Stomach (tissue), 9 donors: ENCODE results near the gene ETS1. TPM values are rescaled to one million over a fixed set of nuclear protein-coding genes. Genes with fewer than 3 reads are reported as not detected.

Experiments
- DNase-seq, 2 donors: peaks; one replicate each; pipeline versions ENCODE4 v3.0.0 to v3.0.0-alpha.2; 2013 to 2019
- H3K27ac ChIP-seq, 5 donors: fragments of 200-600 bp in 4 of 5; sonication (generic) in 4 of 5; one replicate each; pipeline ENCODE4 v1.5.1; 2013 to 2019; ENCODE audit warnings: mild to moderate bottlenecking in 1 of 5, moderate library complexity in 1 of 5
- H3K27me3 ChIP-seq, 3 donors: fragments of 200-600 bp; sonication (generic); one replicate each; pipeline ENCODE4 v1.5.1; 2017 to 2019; ENCODE audit warnings: mixed run types in 1 of 3
- H3K36me3 ChIP-seq, 4 donors: fragments of 200-600 bp; sonication (generic); 1 replicate in 3 of 4; 2 replicates in 1 of 4; pipeline ENCODE4 v1.5.1; 2016 to 2019
- H3K4me1 ChIP-seq, 4 donors: fragments of 200-600 bp; sonication (generic); one replicate each; pipeline ENCODE4 v1.5.1; 2016 to 2019
- H3K4me3 ChIP-seq, 4 donors: fragments of 200-600 bp; sonication (generic) in 3 of 4; one replicate each; pipeline ENCODE4 v1.5.1; 2016 to 2019; ENCODE audit warnings: mild to moderate bottlenecking in 1 of 4
- H3K9me3 ChIP-seq, 4 donors: fragments of 200-600 bp; sonication (generic); one replicate each; pipeline ENCODE4 v1.5.1; 2016 to 2019
- CTCF ChIP-seq, 7 experiments: fragments of 450-650 bp in 4 of 7; fragments of 200-600 bp in 3 of 7; sonication (generic) in 3 of 7; IDR thresholded peaks; one replicate each; pipeline ENCODE4 v1.5.1; 2016 to 2019; ENCODE audit warnings: antibody characterized with exemption in 7 of 7, control low read depth in 2 of 7, mild to moderate bottlenecking in 1 of 7
- EP300 ChIP-seq: sonication (generic); formaldehyde crosslinking; IDR thresholded peaks from one replicate; pipeline ENCODE4 v1.6.1; 2017; ENCODE audit warnings: antibody characterized with exemption
- POLR2A ChIP-seq, 4 donors: fragments of 450-650 bp; IDR thresholded peaks; one replicate each; pipeline ENCODE4 v1.6.1; 2016; ENCODE audit warnings: antibody characterized with exemption in 4 of 4, control low read depth in 2 of 4, mild to moderate bottlenecking in 1 of 4, moderate library complexity in 1 of 4
- POLR2AphosphoS5 ChIP-seq, 3 donors: sonication (generic); formaldehyde crosslinking; IDR thresholded peaks; one replicate each; pipeline ENCODE4 v1.6.1; 2016; ENCODE audit warnings: antibody characterized with exemption in 3 of 3
- WGBS, 5 donors: extraction: QIAGEN DNeasy Blood & Tissue Kit in 3 of 5; methylation state at CpG; one replicate each; pipeline versions ENCODE4 v1.1.5 to v1.1.7; 2013 to 2018; 5-methylcytosine and 5-hydroxymethylcytosine counted together
- intact Hi-C: fragments of 100-400 bp; cut with DNase I; formaldehyde crosslinking; loops from one replicate; pipeline ENCODE4 v1.15.1; 2023; ENCODE audit warnings: low total_unique reads
- polyA plus RNA-seq, 3 donors: library from polyadenylated mRNA; stranded (reverse); fragments of 200-250 nt; gene quantifications; one replicate each; pipeline ENCODE4 v1.2.3, GENCODE V29; 2013
- total RNA-seq, 5 donors: library from RNA; depleted of rRNA; stranded (reverse); fragments of >200 nt; gene quantifications; one replicate each; pipeline versions ENCODE4 v1.1.0 to v1.2.3, GENCODE V29; 2014 to 2016
- donor health status: healthy with polysubstance abuse.
- donor health status: Bipolar disorder and iron deficiency.
- donor health status: healthy.

The ETS1 gene
- total and polyA plus RNA-seq, 8 donors = 7.0 to 72.5 (median 22.5) TPM

- peak; percentile 96 to 98 for DNase-seq
- Histone ChIP-seq H3K4me1 (peaks cover 33 to 62% (median 46%) of the 10 kb centered on the region in 4 donors), H3K27me3 (no peaks in the 10 kb centered on the region), H3K27ac (peak overlapping the region; percentile 92 to 96 (median 94)), H3K4me3 (peak overlapping the region; percentile 56 to 84 (median 68)), H3K36me3 (no peaks in the 10 kb centered on the region), H3K9me3 (no peaks in the 10 kb centered on the region)
- TF ChIP-seq POLR2AphosphoS5 (IDR thresholded peaks at IDR 0.05) (peak; percentile 97 to 98 (median 98)), CTCF (IDR thresholded peaks at IDR 0.05) (peak in 1 of 7 experiments; percentile 5), EP300 (peak; percentile 23), POLR2A (IDR thresholded peaks at IDR 0.05) (peak in 2 of 4 donors; percentile 64 to 67)
- 0 to 1% (median 1%) methylated on average over 50 to 93 of the region's 93 CpGs for WGBS, 5 donors
- intact Hi-C loops = loop anchor here (10.0 kb wide), 1 partner anchor 103 kb away; no protein-coding TSS in a partner anchor
Observed at GRCh38 chr11:128522055-128522942, 65.1 kb downstream of the ETS1 start.

DNA sequence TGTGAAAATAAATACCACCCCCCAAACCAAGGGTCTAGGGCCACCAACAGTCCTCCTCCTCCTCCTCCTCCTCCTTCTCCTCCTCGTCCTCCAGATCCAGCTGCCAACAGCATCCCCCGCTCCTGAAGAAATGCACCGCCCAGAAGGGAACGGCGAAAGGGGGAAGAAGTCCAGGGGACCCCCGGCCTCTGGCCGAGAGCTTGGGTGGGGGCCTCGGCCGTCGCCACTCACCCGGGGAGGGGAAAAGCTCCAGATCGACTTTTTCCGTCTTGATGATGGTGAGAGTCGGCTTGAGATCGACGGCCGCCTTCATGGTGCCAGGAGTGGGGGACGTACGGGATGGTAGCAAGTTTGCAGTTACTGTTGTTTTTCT lies 65.7 kb downstream of the ETS1 start:
- H3K27me3 ChIP-seq = no peaks in the 10 kb centered on the region
- DNase-seq = peak in 1 of 2 donors; percentile 59
- no peaks in the 10 kb centered on the region for H3K36me3 ChIP-seq
- H3K9me3 ChIP-seq = no peaks in the 10 kb centered on the region
- intact Hi-C loops = loop anchor here (10.0 kb wide), 1 partner anchor 103 kb away; no protein-coding TSS in a partner anchor
- 0 to 1% (median 0%) methylated on average over 18 to 19 of the region's 19 CpGs for WGBS, 5 donors
- H3K4me3 ChIP-seq = peak overlapping the region; percentile 56 to 84 (median 68)
- peaks cover 37 to 68% (median 49%) of the 10 kb centered on the region in 4 donors for H3K4me1 ChIP-seq
- no peak for TF ChIP-seq POLR2AphosphoS5 (IDR thresholded peaks at IDR 0.05)
- TF ChIP-seq POLR2A (IDR thresholded peaks at IDR 0.05) = no peak
- no peak for TF ChIP-seq CTCF (IDR thresholded peaks at IDR 0.05)
- no peak for TF ChIP-seq EP300
- peak overlapping the region; percentile 92 to 96 (median 94) for H3K27ac ChIP-seq

- Histone ChIP-seq H3K27ac (peak overlapping the region; percentile 92 to 96 (median 94)), H3K4me3 (peak overlapping the region; percentile 56 to 84 (median 68)), H3K4me1 (peaks cover 40 to 73% (median 55%) of the 10 kb centered on the region in 4 donors), H3K36me3 (no peaks in the 10 kb centered on the region), H3K9me3 (no peaks in the 10 kb centered on the region), H3K27me3 (no peaks in the 10 kb centered on the region)
- no peak for TF ChIP-seq POLR2A (IDR thresholded peaks at IDR 0.05)
- TF ChIP-seq POLR2AphosphoS5 (IDR thresholded peaks at IDR 0.05) = no peak
- TF ChIP-seq EP300 = no peak
- TF ChIP-seq CTCF (IDR thresholded peaks at IDR 0.05) = no peak
- 18 to 31% (median 25%) methylated on average over 12 of the region's 12 CpGs for WGBS, 5 donors
- intact Hi-C loops = loop anchor here (10.0 kb wide), 1 partner anchor 104 kb away; no protein-coding TSS in a partner anchor
- no peak for DNase-seq
Observed at GRCh38 chr11:128520888-128521681, 66.3 kb downstream of the ETS1 start.
